B cell (primary cell): ENCODE results near the gene RPTOR. TPM values are rescaled to one million over a fixed set of nuclear protein-coding genes. Genes with fewer than 3 reads are reported as not detected.

Source experiments
- ATAC-seq: fragments of 200-7000 bp; cut with Tn5 transposase; one replicate; pipeline ENCODE4 v1.10.0; 2021; ENCODE audit warnings: low read depth, mild to moderate bottlenecking, moderate number of reproducible peaks, moderate library complexity
- CTCF ChIA-PET: fragments of 350-600 bp; sonication (Branson Sonifier 250); formaldehyde crosslinking; loops from one replicate; lab custom pipeline; 2021; ENCODE audit warnings: antibody characterized with exemption, inconsistent platforms; lab: Charles Lee
- POLR2A ChIA-PET: fragments of 350-600 bp; sonication (Branson Sonifier 250); formaldehyde crosslinking; loops from one replicate; lab custom pipeline; 2021; ENCODE audit warnings: antibody characterized with exemption; lab: Charles Lee
- DNase-seq: peaks from one replicate; pipeline ENCODE4 v3.0.0; 2013
- H2AFZ ChIP-seq: 2 replicates; pipeline ENCODE4 v1.6.1; 2012; ENCODE audit warnings: mild to moderate bottlenecking, low read depth, low read length; ENCODE audit not compliant: insufficient read depth, poor library complexity, severe bottlenecking
- H3K27ac ChIP-seq, 2 donors: 1 replicate in 1 of 2; 2 replicates in 1 of 2; pipeline ENCODE4 v1.5.1; 2012 to 2013; ENCODE audit warnings: low read length in 2 of 2, mild to moderate bottlenecking in 2 of 2, moderate library complexity in 1 of 2
- H3K27me3 ChIP-seq, 4 experiments: fragments of 200-600 bp in 1 of 4; sonication (generic) in 1 of 4; replicated peaks in 1 of 4; 1 replicate in 2 of 4; 2 replicates in 2 of 4; pipeline versions ENCODE4 v1.6.1 to v1.7.0; 2013 to 2016; ENCODE audit warnings: low read length in 3 of 4, mild to moderate bottlenecking in 2 of 4, mixed read lengths in 1 of 4, moderate library complexity in 1 of 4; ENCODE audit not compliant: insufficient read depth in 4 of 4, control insufficient read depth in 3 of 4; ENCODE audit errors: control extremely low read depth in 1 of 4
- H3K36me3 ChIP-seq, 2 experiments: replicated peaks in 1 of 2; 1 replicate in 1 of 2; 2 replicates in 1 of 2; pipeline versions ENCODE4 v1.6.1 to v1.7.1; 2013; ENCODE audit warnings: low read length in 1 of 2; ENCODE audit not compliant: insufficient read depth in 2 of 2, control insufficient read depth in 1 of 2; ENCODE audit errors: control extremely low read depth in 1 of 2, extremely low read depth in 1 of 2
- H3K4me1 ChIP-seq, 2 donors: fragments of 200-600 bp in 1 of 2; sonication (generic) in 1 of 2; 1 replicate in 1 of 2; 2 replicates in 1 of 2; pipeline versions ENCODE4 v1.5.1 to v1.6.1; 2013 to 2017; ENCODE audit warnings: low read length in 2 of 2; ENCODE audit not compliant: control insufficient read depth in 2 of 2, insufficient read depth in 2 of 2
- H3K4me2 ChIP-seq: replicated peaks from 2 replicates; pipeline ENCODE3; 2012; ENCODE audit warnings: mild to moderate bottlenecking, low read depth, low read length; ENCODE audit not compliant: poor library complexity, severe bottlenecking
- H3K4me3 ChIP-seq, 5 experiments: fragments of 200-600 bp in 1 of 5; sonication (generic) in 1 of 5; 1 replicate in 3 of 5; 2 replicates in 2 of 5; pipeline versions ENCODE4 v1.5.1 to v1.7.0; 2011 to 2016; ENCODE audit warnings: low read length in 4 of 5, mild to moderate bottlenecking in 4 of 5, low read depth in 2 of 5, control low read depth in 1 of 5, moderate library complexity in 1 of 5; ENCODE audit not compliant: insufficient read depth in 1 of 5; ENCODE audit errors: control extremely low read depth in 1 of 5, extremely low read depth in 1 of 5
- H3K79me2 ChIP-seq: fragments of 200-600 bp; sonication (generic); one replicate; pipeline ENCODE4 v1.6.0; 2016; ENCODE audit warnings: low read length; ENCODE audit not compliant: control insufficient read depth, insufficient read depth
- H3K9ac ChIP-seq: fragments of 200-600 bp; sonication (generic); 2 replicates; pipeline ENCODE4 v1.6.1; 2017; ENCODE audit warnings: mild to moderate bottlenecking, low read length, moderate library complexity
- H3K9me3 ChIP-seq, 3 donors: one replicate each; pipeline versions ENCODE4 v1.6.1 to v1.7.1; 2013; ENCODE audit warnings: low read length in 2 of 3; ENCODE audit not compliant: control insufficient read depth in 2 of 3, insufficient read depth in 1 of 3; ENCODE audit errors: control extremely low read depth in 1 of 3
- H4K20me1 ChIP-seq: 2 replicates; pipeline ENCODE4 v1.6.0; 2012; ENCODE audit warnings: mild to moderate bottlenecking, low read length; ENCODE audit not compliant: insufficient read depth, control insufficient read depth, poor library complexity, severe bottlenecking
- H3K27ac Mint-ChIP-seq: one replicate; pipeline ENCODE4 v1.8.0; 2021; ENCODE audit warnings: mixed read lengths
- H3K27me3 Mint-ChIP-seq: one replicate; pipeline ENCODE4 v1.8.0; 2021; ENCODE audit warnings: mixed read lengths
- H3K4me1 Mint-ChIP-seq: one replicate; pipeline ENCODE4 v1.8.0; 2021; ENCODE audit warnings: mixed read lengths
- H3K4me3 Mint-ChIP-seq: one replicate; pipeline ENCODE4 v1.8.0; 2021; ENCODE audit warnings: mixed read lengths
- H3K9me3 Mint-ChIP-seq: one replicate; pipeline ENCODE4 v1.8.0; 2022; ENCODE audit warnings: mixed read lengths; ENCODE audit not compliant: insufficient read depth
- CTCF ChIP-seq: fragments of 200-600 bp; IDR thresholded peaks from one replicate; pipeline ENCODE4 v1.8.0; 2022; ENCODE audit warnings: antibody characterized with exemption, mild to moderate bottlenecking
- EZH2 ChIP-seq: IDR thresholded peaks from 2 replicates; pipeline ENCODE4 v1.6.1; 2012; ENCODE audit warnings: borderline replicate concordance, low read depth, mild to moderate bottlenecking, moderate library complexity, low read length; ENCODE audit not compliant: insufficient read depth, poor library complexity, severe bottlenecking
- WGBS: methylation state at CpG from one replicate; pipeline ENCODE4 v1.1.5; 2013; ENCODE audit warnings: missing lambda C conversion rate; ENCODE audit not compliant: insufficient coverage; 5-methylcytosine and 5-hydroxymethylcytosine counted together
- intact Hi-C: fragments of 100-400 bp; cut with micrococcal nuclease; formaldehyde crosslinking; loops from one replicate; pipeline ENCODE4 v1.10.0; 2022
- polyA plus RNA-seq: library from polyadenylated mRNA; depleted of rRNA; stranded (reverse); fragments of >200 nt; gene quantifications from 2 replicates; pipeline ENCODE4 v1.2.3, GENCODE V29; 2012
- total RNA-seq, 2 donors: library from RNA; stranded (reverse); fragments of 120-200 nt in 1 of 2; gene quantifications; 1 replicate in 1 of 2; 2 replicates in 1 of 2; pipeline versions ENCODE4 v1.2.3 to v1.2.4, GENCODE V29; 2013 to 2022

Gene RPTOR
- total and polyA plus RNA-seq, 2 donors (not counting 1 experiment from before 2014, with no cell fraction given) = 13.4 to 58.8 TPM

GRCh38 chr17:80710714-80711302 is 166.2 kb downstream of the RPTOR start:
- peaks cover 36% of the 10 kb centered on the region for H3K79me2 ChIP-seq
- POLR2A ChIA-PET = no interaction called here
- H3K4me3 Mint-ChIP-seq = no peak overlapping the region

GRCh38 chr17:80712089-80712488 is 167.5 kb downstream of the RPTOR start:
- Mint-ChIP-seq H3K4me1 (peaks cover 3% of the 10 kb centered on the region), H3K9me3 (no peaks in the 10 kb centered on the region), H3K27ac (no peak overlapping the region), H3K27me3 (no peaks in the 10 kb centered on the region), H3K4me3 (no peak overlapping the region)
- ChIA-PET CTCF (no interaction called here), POLR2A (no interaction called here)
- H3K9ac ChIP-seq = no peak overlapping the region
- peaks cover 6% of the 10 kb centered on the region for H4K20me1 ChIP-seq
- no peaks in the 10 kb centered on the region for H3K27me3 ChIP-seq
- no peak overlapping the region for H3K4me2 ChIP-seq
- TF ChIP-seq CTCF (no peak), EZH2 (no peak)
- H3K4me3 ChIP-seq = no peak overlapping the region
- no peak for ATAC-seq
- H3K36me3 ChIP-seq = peaks cover 0 to 17% of the 10 kb centered on the region in 2 experiments
- H3K9me3 ChIP-seq = no peaks in the 10 kb centered on the region
- intact Hi-C loops = no loop called here
- WGBS = no CpG with 5 or more reads among the region's 4 CpGs
- no peak overlapping the region for H3K27ac ChIP-seq
- peaks cover 43% of the 10 kb centered on the region for H3K79me2 ChIP-seq
- no peak for DNase-seq
- H2AFZ ChIP-seq = no peak overlapping the region
- no peaks in the 10 kb centered on the region for H3K4me1 ChIP-seq

More at GRCh38 chr17:80710714-80711302, 166.2 kb downstream of the RPTOR start:
- no peak overlapping the region for H2AFZ ChIP-seq
- H3K4me2 ChIP-seq = no peak overlapping the region
- H3K27me3 ChIP-seq = no peaks in the 10 kb centered on the region
- intact Hi-C loops = no loop called here
- no peak overlapping the region for H3K9ac ChIP-seq
- Mint-ChIP-seq H3K27ac (no peak overlapping the region), H3K27me3 (no peaks in the 10 kb centered on the region), H3K4me1 (peaks cover 5% of the 10 kb centered on the region), H3K9me3 (no peaks in the 10 kb centered on the region)
- H3K4me3 ChIP-seq = no peak overlapping the region
- H3K27ac ChIP-seq = no peak overlapping the region
- DNase-seq (no peak), ATAC-seq (no peak)
- no peaks in the 10 kb centered on the region for H3K9me3 ChIP-seq
- H3K36me3 ChIP-seq = peaks cover 0 to 17% of the 10 kb centered on the region in 2 experiments
- CTCF ChIA-PET = no interaction called here
- TF ChIP-seq CTCF (no peak), EZH2 (no peak)
- H3K4me1 ChIP-seq = no peaks in the 10 kb centered on the region
- H4K20me1 ChIP-seq = peaks cover 6% of the 10 kb centered on the region
- 100% methylated on average over 1 of the region's 4 CpGs for WGBS
